ENCODE measurements around the gene SDF2L1. TPM values are rescaled to one million over a fixed set of nuclear protein-coding genes. Genes with fewer than 3 reads are reported as not detected.
"Not testable (repeated sequence)": the region's sequence is repeated elsewhere in the genome, so short reads cannot be mapped to it uniquely, and the experiment has no call there.

Gene SDF2L1
- total RNA-seq, 1 experiment from 2014 or later: 87.0 TPM

- TF ChIP-seq, protein P1, sequence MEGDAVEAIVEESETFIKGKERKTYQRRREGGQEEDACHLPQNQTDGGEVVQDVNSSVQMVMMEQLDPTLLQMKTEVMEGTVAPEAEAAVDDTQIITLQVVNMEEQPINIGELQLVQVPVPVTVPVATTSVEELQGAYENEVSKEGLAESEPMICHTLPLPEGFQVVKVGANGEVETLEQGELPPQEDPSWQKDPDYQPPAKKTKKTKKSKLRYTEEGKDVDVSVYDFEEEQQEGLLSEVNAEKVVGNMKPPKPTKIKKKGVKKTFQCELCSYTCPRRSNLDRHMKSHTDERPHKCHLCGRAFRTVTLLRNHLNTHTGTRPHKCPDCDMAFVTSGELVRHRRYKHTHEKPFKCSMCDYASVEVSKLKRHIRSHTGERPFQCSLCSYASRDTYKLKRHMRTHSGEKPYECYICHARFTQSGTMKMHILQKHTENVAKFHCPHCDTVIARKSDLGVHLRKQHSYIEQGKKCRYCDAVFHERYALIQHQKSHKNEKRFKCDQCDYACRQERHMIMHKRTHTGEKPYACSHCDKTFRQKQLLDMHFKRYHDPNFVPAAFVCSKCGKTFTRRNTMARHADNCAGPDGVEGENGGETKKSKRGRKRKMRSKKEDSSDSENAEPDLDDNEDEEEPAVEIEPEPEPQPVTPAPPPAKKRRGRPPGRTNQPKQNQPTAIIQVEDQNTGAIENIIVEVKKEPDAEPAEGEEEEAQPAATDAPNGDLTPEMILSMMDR (IDR thresholded peaks at IDR 0.05; ENCODE audit: unreplicated experiment): no peak
- Mint-ChIP-seq H3K9me3 (ENCODE audit: low read depth, unreplicated experiment) (no peaks in the 10 kb centered on the region), H3K4me1 (ENCODE audit: low read depth, unreplicated experiment) (no peaks in the 10 kb centered on the region), H3K27me3 (ENCODE audit: unreplicated experiment) (no peaks in the 10 kb centered on the region), H3K27ac (ENCODE audit: unreplicated experiment) (no peak overlapping the region), H3K4me3 (ENCODE audit: low read depth, unreplicated experiment) (no peak overlapping the region), H3K36me3 (ENCODE audit: insufficient read depth, unreplicated experiment) (peaks cover 52% of the 10 kb centered on the region)
- CTCF ChIA-PET: no interaction called here
- intact Hi-C loops (cut with micrococcal nuclease; ENCODE audit: unreplicated experiment): no loop called here
- BruUV-seq (replicated peaks): no TSS peak
- DNase-seq: no peak
Measured at GRCh38 chr22:21605887-21606564, 36.1 kb upstream of the SDF2L1 start.

DNA sequence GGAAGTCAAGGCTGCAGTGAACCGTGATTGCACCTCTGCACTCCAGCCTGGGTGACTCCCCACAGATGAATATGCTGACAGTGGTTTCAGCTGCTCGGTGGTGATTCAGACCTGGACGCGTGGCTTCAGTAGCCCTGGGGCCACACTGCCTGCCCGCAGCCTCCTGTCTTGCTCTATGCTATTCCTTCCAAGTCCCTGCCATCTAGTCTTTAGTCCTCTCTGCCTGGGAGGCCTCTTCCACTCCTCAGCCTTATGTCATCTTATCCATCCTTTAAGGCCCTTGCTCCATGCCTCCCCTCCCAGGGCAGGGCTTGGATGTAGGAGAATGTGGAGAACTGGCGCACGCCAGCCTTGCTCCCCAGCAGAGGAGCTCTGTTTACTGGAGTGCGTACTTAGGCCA is 35.3 kb upstream of the SDF2L1 start:
- BruUV-seq (replicated peaks): no TSS peak
- no peak overlapping the region for H3K4me3 Mint-ChIP-seq (ENCODE audit: low read depth, unreplicated experiment)
- TF ChIP-seq, protein P1 (IDR thresholded peaks at IDR 0.05; ENCODE audit: unreplicated experiment): no peak
- CTCF ChIA-PET: no interaction called here
- intact Hi-C loops (cut with micrococcal nuclease; ENCODE audit: unreplicated experiment): no loop called here
- no peaks in the 10 kb centered on the region for H3K9me3 Mint-ChIP-seq (ENCODE audit: low read depth, unreplicated experiment)
- H3K4me1 Mint-ChIP-seq (ENCODE audit: low read depth, unreplicated experiment): no peaks in the 10 kb centered on the region
- H3K36me3 Mint-ChIP-seq (ENCODE audit: insufficient read depth, unreplicated experiment): peaks cover 54% of the 10 kb centered on the region
- H3K27me3 Mint-ChIP-seq (ENCODE audit: unreplicated experiment): no peaks in the 10 kb centered on the region
- H3K27ac Mint-ChIP-seq (ENCODE audit: unreplicated experiment): no peak overlapping the region
- no peak for DNase-seq

GRCh38 chr22:21609556-21610157 is 32.4 kb upstream of the SDF2L1 start:
- H3K9me3 Mint-ChIP-seq (ENCODE audit: low read depth, unreplicated experiment); H3K27ac Mint-ChIP-seq (ENCODE audit: unreplicated experiment); H3K4me1 Mint-ChIP-seq (ENCODE audit: low read depth, unreplicated experiment); H3K4me3 Mint-ChIP-seq (ENCODE audit: low read depth, unreplicated experiment); BruUV-seq (replicated peaks); DNase-seq; intact Hi-C loops (cut with micrococcal nuclease; ENCODE audit: unreplicated experiment); H3K27me3 Mint-ChIP-seq (ENCODE audit: unreplicated experiment): not testable (repeated sequence)
- CTCF ChIA-PET: interaction anchor here (0.6 to 1.0 kb wide), 2 partner anchors 23 to 31 kb away, joined by 3 to 4 read pairs; no protein-coding TSS in a partner anchor
- peaks cover 65% of the 10 kb centered on the region for H3K36me3 Mint-ChIP-seq (ENCODE audit: insufficient read depth, unreplicated experiment)

DNA sequence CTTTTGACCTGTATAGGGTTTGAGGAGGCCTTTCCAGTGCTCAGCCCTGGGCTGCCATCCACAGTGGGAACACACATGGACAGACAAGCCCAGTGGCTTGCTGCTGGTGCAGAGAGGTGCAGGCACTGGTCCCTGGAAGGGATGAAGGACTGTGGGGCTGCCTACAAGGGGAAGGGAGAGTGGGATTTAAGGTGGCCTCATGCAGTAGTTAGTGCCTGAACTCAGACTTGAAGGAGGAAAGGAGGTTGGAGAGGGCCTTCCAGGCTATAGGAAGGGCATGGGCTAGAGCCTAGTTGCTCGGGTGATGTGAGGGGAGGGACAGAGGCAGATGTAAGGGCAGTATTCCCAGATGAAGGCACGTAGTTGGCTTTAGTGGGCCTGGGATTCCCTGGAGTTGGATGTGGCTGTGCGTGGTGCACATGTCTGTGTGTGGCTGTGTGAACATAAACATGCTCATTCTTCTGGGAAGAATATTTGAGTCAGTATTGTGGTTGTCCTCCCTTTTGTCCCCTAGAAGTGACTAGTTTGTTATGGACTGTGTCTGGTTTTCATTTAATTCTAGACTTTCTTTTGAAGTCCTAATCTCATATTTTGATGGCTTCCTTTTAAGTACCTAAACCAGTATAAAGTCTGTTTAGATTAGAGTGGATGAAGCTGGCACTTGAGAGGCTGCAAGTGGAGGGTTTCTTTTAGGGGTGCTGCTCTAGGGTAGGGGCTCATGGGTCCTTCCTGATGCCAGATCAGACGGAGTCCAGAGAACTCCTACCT is 30.7 kb upstream of the SDF2L1 start:
- Mint-ChIP-seq H3K4me3 (ENCODE audit: low read depth, unreplicated experiment) (no peak overlapping the region), H3K9me3 (ENCODE audit: low read depth, unreplicated experiment) (no peaks in the 10 kb centered on the region), H3K27ac (ENCODE audit: unreplicated experiment) (no peak overlapping the region), H3K36me3 (ENCODE audit: insufficient read depth, unreplicated experiment) (peaks cover 78% of the 10 kb centered on the region), H3K27me3 (ENCODE audit: unreplicated experiment) (no peaks in the 10 kb centered on the region), H3K4me1 (ENCODE audit: low read depth, unreplicated experiment) (no peaks in the 10 kb centered on the region)
- BruUV-seq (replicated peaks): no TSS peak
- CTCF ChIA-PET: no interaction called here
- DNase-seq: no peak
- TF ChIP-seq, protein P1 (IDR thresholded peaks at IDR 0.05; ENCODE audit: unreplicated experiment): no peak
- intact Hi-C loops (cut with micrococcal nuclease; ENCODE audit: unreplicated experiment): no loop called here

Measured in Calu3 (cell line).